GM19099 (cell line): ENCODE results near the gene MAP3K8.

Source experiments
- POLR2A ChIP-seq: IDR thresholded peaks from 3 replicates; pipeline ENCODE4 v1.6.1; 2011; ENCODE audit warnings: low read depth; ENCODE audit not compliant: insufficient read length; ENCODE audit errors: extremely low read depth

MAP3K8 gene

DNA sequence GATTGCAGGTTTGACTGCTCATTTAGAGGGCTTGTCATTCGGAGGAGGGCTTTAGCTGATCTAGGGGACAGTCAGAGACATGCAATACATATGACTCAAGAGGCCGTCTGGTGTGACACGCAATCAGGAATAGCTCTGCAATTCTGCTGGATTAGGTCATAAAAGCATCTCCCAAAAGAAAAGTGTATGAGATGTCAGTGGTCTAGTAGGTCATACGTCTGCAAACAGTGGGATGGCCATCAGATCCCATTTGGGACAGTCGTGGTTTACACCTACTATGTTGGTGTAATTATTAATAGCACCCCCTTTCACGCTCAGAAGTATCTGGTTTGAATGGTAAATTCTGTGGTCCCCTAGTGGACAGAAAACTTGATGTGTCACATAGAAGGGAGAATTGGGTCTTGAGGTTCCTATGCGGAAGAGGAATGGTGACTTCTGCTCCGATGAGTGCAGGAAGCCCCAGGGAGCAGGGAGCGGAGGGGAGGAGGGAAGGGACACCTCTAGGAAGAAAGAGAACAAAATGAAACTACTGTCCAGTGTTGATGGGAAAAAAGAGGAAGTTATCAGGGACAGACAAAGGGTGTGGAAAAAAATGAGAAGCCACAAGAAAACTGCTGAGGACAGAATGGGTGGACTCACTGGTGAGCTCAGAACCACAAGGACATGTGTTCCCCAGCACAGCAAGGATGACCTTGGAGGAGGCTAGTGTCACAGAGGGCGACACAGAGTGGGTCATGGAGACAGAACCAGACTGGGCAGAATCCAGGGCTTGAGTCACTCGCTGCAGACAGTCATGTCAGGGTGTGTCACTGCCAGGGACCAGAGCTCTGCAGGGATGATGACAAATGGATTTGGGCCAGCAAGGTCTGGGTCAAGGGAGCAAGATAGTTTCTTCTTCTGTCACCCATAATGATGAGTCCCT, 59.9 kb downstream of the MAP3K8 start:
- TF ChIP-seq POLR2A: peak; percentile 18

DNA sequence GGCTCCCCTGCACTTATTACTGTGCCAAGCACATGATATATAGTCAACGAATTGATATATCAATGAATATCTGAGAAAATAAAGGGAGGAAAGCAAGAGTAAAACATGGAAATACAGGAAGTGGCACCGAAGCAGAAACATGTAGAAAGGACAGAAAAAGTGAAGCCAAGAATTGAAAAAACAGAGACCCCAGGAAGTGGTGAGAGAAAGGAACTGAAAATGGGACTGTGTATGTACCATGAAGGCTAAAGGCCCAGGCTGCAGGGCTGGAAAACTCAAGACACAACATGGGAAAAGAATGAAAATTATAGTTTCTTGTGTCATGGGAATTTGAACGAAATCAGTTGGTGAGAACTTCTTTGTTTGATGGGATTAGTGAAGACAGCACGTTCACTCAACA, 60.6 kb downstream of the MAP3K8 start:
- no peak for TF ChIP-seq POLR2A

- TF ChIP-seq POLR2A: no peak
Observed at GRCh38 chr10:30495687-30496086, 61.7 kb downstream of the MAP3K8 start.

DNA sequence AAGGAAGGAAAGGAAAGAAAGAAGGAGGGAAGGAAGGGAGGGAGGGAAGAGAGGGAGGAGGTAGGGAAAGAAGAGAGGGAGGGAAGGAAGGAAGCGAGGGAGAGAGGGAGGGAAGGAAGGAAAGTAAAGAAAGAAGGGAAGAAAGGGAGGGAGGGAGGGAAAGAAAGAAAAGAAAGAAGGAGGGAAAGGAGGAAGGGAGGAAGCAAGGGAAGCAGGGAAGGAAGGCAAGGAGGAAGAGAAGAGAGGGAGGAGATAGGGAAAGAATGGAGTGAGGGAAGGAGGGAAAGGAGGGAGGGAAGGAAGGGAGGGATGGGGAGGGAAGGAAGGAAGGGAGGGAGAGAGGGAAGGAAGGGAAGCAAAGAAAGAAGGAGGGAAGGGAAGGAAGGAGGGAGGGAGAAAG, 65.8 kb downstream of the MAP3K8 start:
- TF ChIP-seq POLR2A: no peak

DNA sequence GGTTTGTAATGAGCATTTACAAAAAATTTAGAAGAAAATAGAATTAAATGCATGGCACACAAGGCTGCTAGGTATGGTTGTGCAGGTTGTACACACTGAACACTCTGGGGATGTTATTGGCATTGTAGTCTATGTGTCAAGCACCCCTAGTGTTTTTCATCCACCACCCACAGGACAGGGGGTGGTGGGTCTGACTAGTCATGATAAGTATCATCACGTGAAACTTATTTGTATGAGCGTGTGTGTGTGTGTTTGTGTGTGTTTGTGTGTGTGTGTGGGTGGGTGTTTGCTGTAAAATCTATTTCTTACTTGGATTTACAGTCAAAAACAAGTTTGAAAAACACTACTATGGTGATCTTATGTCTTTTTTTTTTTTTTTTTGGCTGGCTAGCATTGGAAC, 66.5 kb downstream of the MAP3K8 start:
- TF ChIP-seq POLR2A: no peak

DNA sequence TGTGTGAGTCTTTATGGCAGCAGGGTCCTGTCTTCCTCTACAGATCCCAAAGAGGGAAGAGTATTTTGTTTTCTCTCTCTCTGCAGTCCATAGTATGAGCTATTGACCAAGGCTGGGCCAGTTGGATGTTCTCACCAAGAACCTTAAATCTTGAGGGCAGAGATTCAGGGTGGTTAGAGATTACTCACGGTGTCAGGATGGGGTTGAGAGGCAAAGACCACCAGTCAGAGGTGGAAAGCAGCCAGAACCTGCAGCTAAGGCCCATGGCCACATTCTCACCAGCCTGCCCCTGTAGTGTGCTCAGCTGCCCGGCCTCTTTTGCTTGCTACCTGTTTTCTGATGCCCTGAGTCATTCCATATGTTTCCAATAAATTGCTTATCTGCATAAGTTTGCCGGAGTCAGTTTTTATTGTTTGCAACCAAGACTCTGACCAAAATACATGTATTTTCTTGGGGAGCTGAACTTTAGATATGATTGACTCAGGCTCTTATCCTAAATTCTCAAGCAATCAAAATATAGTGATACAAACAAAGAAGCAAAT, 67.0 kb downstream of the MAP3K8 start:
- TF ChIP-seq POLR2A: no peak

DNA sequence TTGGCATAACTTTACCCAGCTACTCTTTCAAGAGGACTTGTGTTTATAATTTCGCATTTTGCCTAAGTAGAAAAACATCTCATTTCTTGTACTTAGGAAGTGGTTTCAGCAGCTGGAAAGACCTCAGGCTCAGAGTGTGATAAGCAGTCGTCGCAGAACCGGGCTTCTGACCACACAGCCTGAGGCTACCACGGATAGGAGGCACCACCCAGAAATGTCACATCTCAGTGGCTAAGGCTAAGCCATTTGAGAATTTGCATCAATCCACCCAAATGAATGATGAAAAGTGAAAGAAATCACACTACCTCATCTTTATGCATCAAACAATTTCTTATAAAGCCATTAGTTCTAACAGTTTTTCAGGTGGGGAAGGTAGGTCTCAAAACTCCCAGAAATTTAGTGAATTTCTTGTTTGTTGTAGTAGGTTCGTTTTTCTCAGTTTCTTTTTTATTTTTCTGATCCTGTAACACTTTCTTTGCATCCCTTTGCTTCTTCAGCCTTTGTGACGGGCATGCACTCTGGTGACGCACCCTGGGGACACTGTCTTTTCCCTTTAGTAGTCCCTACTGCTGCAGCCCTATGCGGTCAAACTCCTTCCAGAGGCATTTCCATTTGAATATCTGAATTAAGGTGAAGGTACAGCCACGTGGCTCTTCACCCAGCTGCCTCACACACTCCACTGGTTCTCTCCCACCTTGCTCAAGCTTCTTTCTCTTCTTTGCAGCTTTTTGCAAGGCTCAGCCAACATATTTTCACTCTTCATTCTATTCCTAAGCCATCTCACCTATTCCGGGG, 68.5 kb downstream of the MAP3K8 start:
- TF ChIP-seq POLR2A: no peak

DNA sequence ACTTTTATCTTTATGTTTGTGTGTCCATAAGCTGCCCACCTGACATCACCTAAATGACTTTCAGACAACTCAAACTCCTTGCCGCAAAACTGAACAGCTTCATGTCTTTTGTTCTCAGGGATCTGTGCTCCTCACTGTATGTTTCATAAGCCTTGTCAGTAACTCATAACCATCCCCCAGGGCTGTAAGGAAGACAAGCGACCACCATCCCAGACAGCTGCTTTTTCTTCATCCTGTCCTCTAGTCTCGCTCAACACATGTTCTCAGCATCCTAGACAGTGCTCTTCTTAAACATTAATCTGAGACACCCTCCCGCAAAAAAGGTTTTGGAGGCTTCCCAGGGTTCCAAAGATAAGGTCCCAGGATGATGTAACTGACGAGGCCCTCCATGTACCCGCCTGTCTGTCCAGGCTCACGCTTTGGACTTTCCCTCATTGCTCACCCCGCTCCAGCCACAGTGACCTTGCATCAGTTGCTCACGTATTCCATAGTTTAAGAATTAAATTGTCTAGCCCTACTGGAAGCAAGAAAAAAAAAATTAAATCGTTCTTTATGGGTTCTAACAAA, 69.8 kb downstream of the MAP3K8 start:
- TF ChIP-seq POLR2A: no peak

GRCh38 chr10:30505543-30506298, 71.7 kb downstream of the MAP3K8 start:
- no peak for TF ChIP-seq POLR2A

GRCh38 chr10:30509508-30509907, 75.5 kb downstream of the MAP3K8 start:
- TF ChIP-seq POLR2A: no peak

- TF ChIP-seq POLR2A: no peak
Observed at GRCh38 chr10:30510184-30510931, 76.4 kb downstream of the MAP3K8 start.

GRCh38 chr10:30510932-30511700, 77.1 kb downstream of the MAP3K8 start:
- TF ChIP-seq POLR2A: no peak
